ENCODE data around the gene STAT4.

STAT4 gene

DNA sequence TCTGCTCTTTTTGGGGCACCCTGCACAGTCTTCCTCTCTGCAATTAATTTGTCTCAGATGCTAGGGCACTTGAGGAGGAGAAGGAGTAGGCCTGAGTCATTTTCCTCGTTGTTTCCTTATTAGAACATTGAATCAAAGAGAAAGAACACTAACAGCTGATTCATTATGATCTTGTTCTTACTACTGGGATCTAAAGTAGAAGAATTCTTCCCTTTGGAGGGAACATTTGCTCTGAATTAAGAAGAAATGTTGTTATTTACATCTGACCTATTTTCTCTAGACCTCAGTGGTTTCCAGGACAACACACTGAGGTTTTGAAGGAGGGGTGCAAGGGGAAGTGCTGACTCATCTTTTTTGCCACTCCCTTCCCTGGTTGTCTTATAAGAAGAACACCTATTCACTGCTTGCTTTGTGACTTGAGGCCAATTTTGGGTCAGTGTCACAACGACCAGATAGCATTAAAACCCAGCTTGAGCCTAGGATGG lies 112.5 kb downstream of the STAT4 start:
- TF ChIP-seq PPARA (CRISPR knock-in tag; IDR thresholded peaks at IDR 0.05; ENCODE audit: borderline replicate concordance) (no peak), TCF4 (CRISPR knock-in tag; IDR thresholded peaks at IDR 0.05; ENCODE audit: borderline replicate concordance) (no peak), ZFP30 (CRISPR knock-in tag; IDR thresholded peaks at IDR 0.05) (no peak), OSR1 (CRISPR knock-in tag; IDR thresholded peaks at IDR 0.05) (no peak), BACH2 (CRISPR knock-in tag; IDR thresholded peaks at IDR 0.05; ENCODE audit: borderline replicate concordance) (no peak), ZFP3 (CRISPR knock-in tag; IDR thresholded peaks at IDR 0.05) (no peak), GLIS3 (CRISPR knock-in tag; IDR thresholded peaks at IDR 0.05) (no peak), TOX (CRISPR knock-in tag; IDR thresholded peaks at IDR 0.05; ENCODE audit: borderline replicate concordance) (no peak), ZNF565 (CRISPR knock-in tag; conservative IDR thresholded peaks at IDR 0.05; ENCODE audit: low read depth) (no peak)
- TF ChIP-seq, protein P1, sequence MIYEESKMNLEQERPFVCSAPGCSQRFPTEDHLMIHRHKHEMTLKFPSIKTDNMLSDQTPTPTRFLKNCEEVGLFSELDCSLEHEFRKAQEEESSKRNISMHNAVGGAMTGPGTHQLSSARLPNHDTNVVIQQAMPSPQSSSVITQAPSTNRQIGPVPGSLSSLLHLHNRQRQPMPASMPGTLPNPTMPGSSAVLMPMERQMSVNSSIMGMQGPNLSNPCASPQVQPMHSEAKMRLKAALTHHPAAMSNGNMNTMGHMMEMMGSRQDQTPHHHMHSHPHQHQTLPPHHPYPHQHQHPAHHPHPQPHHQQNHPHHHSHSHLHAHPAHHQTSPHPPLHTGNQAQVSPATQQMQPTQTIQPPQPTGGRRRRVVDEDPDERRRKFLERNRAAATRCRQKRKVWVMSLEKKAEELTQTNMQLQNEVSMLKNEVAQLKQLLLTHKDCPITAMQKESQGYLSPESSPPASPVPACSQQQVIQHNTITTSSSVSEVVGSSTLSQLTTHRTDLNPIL (CRISPR knock-in tag; IDR thresholded peaks at IDR 0.05; ENCODE audit: low read depth) = no peak
- ATAC-seq = peak; percentile 72

DNA sequence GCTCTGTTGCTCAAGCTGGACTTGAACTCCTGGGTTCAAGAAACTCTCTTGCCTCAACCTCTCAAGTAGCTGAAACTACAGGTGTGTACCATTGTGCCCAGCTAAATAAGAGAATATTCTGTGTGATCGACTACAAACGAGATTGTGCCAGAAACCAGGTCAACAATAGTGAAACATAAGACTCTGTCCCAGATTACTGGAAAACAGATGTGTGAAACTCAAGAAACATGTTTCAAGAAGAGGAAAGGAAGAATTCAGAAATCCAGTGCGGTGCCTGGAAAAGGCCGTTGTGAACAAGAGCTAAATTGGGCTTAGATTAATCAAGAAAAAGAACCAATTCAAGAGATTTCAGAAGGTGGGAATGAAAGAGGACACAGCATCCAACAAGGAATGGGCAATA lies 113.4 kb downstream of the STAT4 start:
- no peak for TF ChIP-seq TSHZ2 (CRISPR knock-in tag; IDR thresholded peaks at IDR 0.05)
- TF ChIP-seq, protein P2, sequence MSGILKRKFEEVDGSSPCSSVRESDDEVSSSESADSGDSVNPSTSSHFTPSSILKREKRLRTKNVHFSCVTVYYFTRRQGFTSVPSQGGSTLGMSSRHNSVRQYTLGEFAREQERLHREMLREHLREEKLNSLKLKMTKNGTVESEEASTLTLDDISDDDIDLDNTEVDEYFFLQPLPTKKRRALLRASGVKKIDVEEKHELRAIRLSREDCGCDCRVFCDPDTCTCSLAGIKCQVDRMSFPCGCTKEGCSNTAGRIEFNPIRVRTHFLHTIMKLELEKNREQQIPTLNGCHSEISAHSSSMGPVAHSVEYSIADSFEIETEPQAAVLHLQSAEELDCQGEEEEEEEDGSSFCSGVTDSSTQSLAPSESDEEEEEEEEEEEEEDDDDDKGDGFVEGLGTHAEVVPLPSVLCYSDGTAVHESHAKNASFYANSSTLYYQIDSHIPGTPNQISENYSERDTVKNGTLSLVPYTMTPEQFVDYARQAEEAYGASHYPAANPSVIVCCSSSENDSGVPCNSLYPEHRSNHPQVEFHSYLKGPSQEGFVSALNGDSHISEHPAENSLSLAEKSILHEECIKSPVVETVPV (CRISPR knock-in tag; IDR thresholded peaks at IDR 0.05) = no peak
- no peak for TF ChIP-seq CSDC2 (CRISPR knock-in tag; IDR thresholded peaks at IDR 0.05)
- TF ChIP-seq ZFP30 (CRISPR knock-in tag; IDR thresholded peaks at IDR 0.05) = no peak
- TF ChIP-seq ESRRG (CRISPR knock-in tag; IDR thresholded peaks at IDR 0.05) = no peak
- no peak for TF ChIP-seq RARB (CRISPR knock-in tag; IDR thresholded peaks at IDR 0.05)
- no peak for TF ChIP-seq TCF4 (CRISPR knock-in tag; IDR thresholded peaks at IDR 0.05; ENCODE audit: borderline replicate concordance)
- TF ChIP-seq OSR1 (CRISPR knock-in tag; IDR thresholded peaks at IDR 0.05) = no peak
- no peak for TF ChIP-seq PPARA (CRISPR knock-in tag; IDR thresholded peaks at IDR 0.05; ENCODE audit: borderline replicate concordance)
- no peak for TF ChIP-seq BACH2 (CRISPR knock-in tag; IDR thresholded peaks at IDR 0.05; ENCODE audit: borderline replicate concordance)
- TF ChIP-seq, protein P1 (CRISPR knock-in tag; IDR thresholded peaks at IDR 0.05; ENCODE audit: low read depth) = no peak
- no peak for TF ChIP-seq GLIS3 (CRISPR knock-in tag; IDR thresholded peaks at IDR 0.05)
- no peak for TF ChIP-seq PATZ1 (CRISPR knock-in tag; IDR thresholded peaks at IDR 0.05; ENCODE audit: borderline replicate concordance)
- no peak for TF ChIP-seq ZNF8 (CRISPR knock-in tag; IDR thresholded peaks at IDR 0.05)
- TF ChIP-seq TOX (CRISPR knock-in tag; IDR thresholded peaks at IDR 0.05; ENCODE audit: borderline replicate concordance) = no peak
- no peak for TF ChIP-seq ZFP3 (CRISPR knock-in tag; IDR thresholded peaks at IDR 0.05)
- TF ChIP-seq SNAI2 (CRISPR knock-in tag; IDR thresholded peaks at IDR 0.05) = no peak
- ATAC-seq = no peak

GRCh38 chr2:191036363-191036762 lies 114.4 kb downstream of the STAT4 start:
- ATAC-seq = no peak
- TF ChIP-seq RARB (CRISPR knock-in tag; IDR thresholded peaks at IDR 0.05) (no peak), TCF4 (CRISPR knock-in tag; IDR thresholded peaks at IDR 0.05; ENCODE audit: borderline replicate concordance) (no peak), ZNF565 (CRISPR knock-in tag; conservative IDR thresholded peaks at IDR 0.05; ENCODE audit: low read depth) (no peak), ESRRG (CRISPR knock-in tag; IDR thresholded peaks at IDR 0.05) (no peak), ZFP3 (CRISPR knock-in tag; IDR thresholded peaks at IDR 0.05) (no peak), CSDC2 (CRISPR knock-in tag; IDR thresholded peaks at IDR 0.05) (no peak), TOX (CRISPR knock-in tag; IDR thresholded peaks at IDR 0.05; ENCODE audit: borderline replicate concordance) (no peak), PATZ1 (CRISPR knock-in tag; IDR thresholded peaks at IDR 0.05; ENCODE audit: borderline replicate concordance) (no peak), OSR1 (CRISPR knock-in tag; IDR thresholded peaks at IDR 0.05) (no peak), TSHZ2 (CRISPR knock-in tag; IDR thresholded peaks at IDR 0.05) (no peak), SNAI2 (CRISPR knock-in tag; IDR thresholded peaks at IDR 0.05) (no peak)
- TF ChIP-seq, protein P1 (CRISPR knock-in tag; IDR thresholded peaks at IDR 0.05; ENCODE audit: low read depth) = no peak

Measured in SK-N-SH treated with all-trans-retinoic acid at 6 μM for 48 hours (cell line).